HG03139 (cell line): ENCODE measurements around the gene PCARE.

Source experiments
- ATAC-seq: cut with Tn5 transposase; IDR thresholded peaks from one replicate; pipeline ENCODE4 v1.9.1; 2021; ENCODE audit not compliant: unreplicated experiment

The PCARE gene

GRCh38 chr2:29063646-29064345 is 10.5 kb downstream of the PCARE start:
- ATAC-seq = no peak

GRCh38 chr2:29063056-29063455 is 11.3 kb downstream of the PCARE start:
- ATAC-seq = no peak

GRCh38 chr2:29062371-29062770 is 12.0 kb downstream of the PCARE start:
- ATAC-seq = no peak

GRCh38 chr2:29061616-29062015 is 12.7 kb downstream of the PCARE start:
- no peak for ATAC-seq

GRCh38 chr2:29061176-29061575 is 13.1 kb downstream of the PCARE start:
- no peak for ATAC-seq

GRCh38 chr2:29060441-29060840 is 13.9 kb downstream of the PCARE start:
- ATAC-seq = no peak

- no peak for ATAC-seq
Measured at GRCh38 chr2:29059624-29060023, 14.7 kb downstream of the PCARE start.

- ATAC-seq = no peak
Measured at GRCh38 chr2:29057006-29057405, 17.3 kb downstream of the PCARE start.

GRCh38 chr2:29056452-29056851 is 17.9 kb downstream of the PCARE start:
- no peak for ATAC-seq

GRCh38 chr2:29055601-29056000 is 18.7 kb downstream of the PCARE start:
- ATAC-seq = no peak

- no peak for ATAC-seq
Measured at GRCh38 chr2:29054430-29054829, 19.9 kb downstream of the PCARE start.

GRCh38 chr2:29053670-29054400 is 20.5 kb downstream of the PCARE start:
- no peak for ATAC-seq

- ATAC-seq = no peak
Measured at GRCh38 chr2:29053223-29053622, 21.1 kb downstream of the PCARE start.

- ATAC-seq = no peak
Measured at GRCh38 chr2:29052807-29053206, 21.5 kb downstream of the PCARE start.

- no peak for ATAC-seq
Measured at GRCh38 chr2:29051730-29052129, 22.6 kb downstream of the PCARE start.

- no peak for ATAC-seq
Measured at GRCh38 chr2:29050591-29050990, 23.7 kb downstream of the PCARE start.

GRCh38 chr2:29047083-29047845 is 27.1 kb downstream of the PCARE start:
- no peak for ATAC-seq

- no peak for ATAC-seq
Measured at GRCh38 chr2:29046321-29046720, 28.0 kb downstream of the PCARE start.

GRCh38 chr2:29044459-29044858 is 29.9 kb downstream of the PCARE start:
- ATAC-seq = no peak

GRCh38 chr2:29042561-29043075 is 31.7 kb downstream of the PCARE start:
- no peak for ATAC-seq

GRCh38 chr2:29041161-29041660 is 33.1 kb downstream of the PCARE start:
- ATAC-seq = no peak
